Heart left ventricle (tissue), 16 donors: ENCODE results near the gene CLN6. TPM values are rescaled to one million over a fixed set of nuclear protein-coding genes. Genes with fewer than 3 reads are reported as not detected.

Experiments used
- ATAC-seq, 4 donors: fragments of 200-7000 bp; cut with Tn5 transposase; one replicate each; pipeline ENCODE4 v1.9.1; 2020 to 2022; ENCODE audit warnings: moderate library complexity in 4 of 4, mild to moderate bottlenecking in 3 of 4, moderate number of reproducible peaks in 1 of 4
- DNase-seq, 5 donors: peaks; one replicate each; pipeline ENCODE4 v3.0.0-alpha.2; 2020
- H3K27ac ChIP-seq, 12 donors: fragments of 200-600 bp; sonication (generic) in 4 of 12; one replicate each; pipeline versions ENCODE4 v1.5.0 to v1.8.0; 2016 to 2022; ENCODE audit warnings: mild to moderate bottlenecking in 2 of 12
- H3K27me3 ChIP-seq, 9 donors: fragments of 200-600 bp; sonication (generic) in 2 of 9; one replicate each; pipeline versions ENCODE4 v1.5.1 to v1.8.0; 2016 to 2022; ENCODE audit warnings: mild to moderate bottlenecking in 3 of 9
- H3K36me3 ChIP-seq, 9 donors: fragments of 200-600 bp; sonication (generic) in 2 of 9; one replicate each; pipeline versions ENCODE4 v1.5.0 to v1.8.0; 2018 to 2022; ENCODE audit warnings: mild to moderate bottlenecking in 2 of 9
- H3K4me1 ChIP-seq, 12 donors: fragments of 200-600 bp; sonication (generic) in 4 of 12; one replicate each; pipeline versions ENCODE4 v1.5.0 to v1.8.0; 2016 to 2022; ENCODE audit warnings: mild to moderate bottlenecking in 3 of 12
- H3K4me3 ChIP-seq, 12 donors: fragments of 200-600 bp; sonication (generic) in 4 of 12; one replicate each; pipeline versions ENCODE4 v1.5.0 to v1.8.0; 2017 to 2022; ENCODE audit warnings: mild to moderate bottlenecking in 9 of 12, moderate library complexity in 4 of 12
- H3K9me3 ChIP-seq, 12 donors: fragments of 200-600 bp; sonication (generic) in 4 of 12; one replicate each; pipeline versions ENCODE4 v1.5.0 to v1.8.0; 2016 to 2022; ENCODE audit warnings: mild to moderate bottlenecking in 1 of 12
- CTCF ChIP-seq, 12 donors: fragments of 200-600 bp; sonication (generic) in 4 of 12; IDR thresholded peaks; one replicate each; pipeline versions ENCODE4 v1.5.0 to v1.8.0; 2018 to 2022; ENCODE audit warnings: antibody characterized with exemption in 12 of 12, mild to moderate bottlenecking in 5 of 12
- POLR2A ChIP-seq, 2 donors: fragments of 450-650 bp; IDR thresholded peaks; one replicate each; pipeline ENCODE4 v1.6.1; 2017; ENCODE audit warnings: antibody characterized with exemption in 2 of 2, mild to moderate bottlenecking in 2 of 2, moderate library complexity in 2 of 2
- WGBS, 4 donors: extraction: QIAGEN DNeasy Blood & Tissue Kit in 2 of 4; methylation state at CpG; one replicate each; pipeline versions ENCODE4 v1.1.5 to v1.1.7; 2013 to 2018; 5-methylcytosine and 5-hydroxymethylcytosine counted together
- intact Hi-C, 10 donors: fragments of 100-400 bp; cut with DNase I; formaldehyde crosslinking; loops; one replicate each; pipeline versions ENCODE4 v1.11.1 to v1.14.2; 2022
- polyA plus RNA-seq, 2 donors: library from polyadenylated mRNA; stranded (reverse); fragments of 200-250 nt; gene quantifications; one replicate each; pipeline ENCODE4 v1.2.3, GENCODE V29; 2013
- total RNA-seq, 9 donors: library from RNA; depleted of rRNA in 2 of 9; stranded (reverse); fragments of >200 nt in 2 of 9; fragmentation: NEBNext Ultra II Directional in 3 of 9; extraction: Animal tissue kit (Norgen Biotek cat#: 25700) in 3 of 9; gene quantifications; one replicate each; pipeline versions ENCODE4 v1.1.0 to v1.2.4, GENCODE V29; 2016 to 2023
- donor health status: ischemic (EF 13 %, LVEDD 7.1; RV severe dilation, severe dysfunction).
- donor health status: healthy with polysubstance abuse.
- donor health status: DM: no; HTN: yes; CAD: no.
- donor health status: DM: no; HTN: no; CAD: no.
- donor health status: ischemic (EF 25% LVEDD 6.9; RV normal size, moderate dysfunction).
- donor health status: ischemic (EF 25% LVEDD 5.7; RV mildly dilated, moderate dysfunction).
- donor health status: healthy.
- donor health status: DM: yes; HTN: yes; CAD: no.
- donor health status: ischemic (EF 35%, LVEDD 5.7; RV mildly dilated, moderate dysfunction).
- donor health status: nonischemic (EF 11% LVEDD 7.7; RV severe dilation, severe dysfunction).
- donor health status: DM: yes; HTN: yes; CAD: no.
- donor health status: PGD.
- donor health status: ischemic (EF 29% LVEDD 5.4; RV normal size, mild dysfunction).
- donor health status: nonischemic (EF 23%, LVEDD 6.1; RV moderate dilation, normal function).

The CLN6 gene
- total and polyA plus RNA-seq, 11 donors: 5.6 to 24.1 (median 8.9) TPM

- Histone ChIP-seq H3K4me3 (peak overlapping the region; percentile 9 to 70 (median 62)), H3K9me3 (no peaks in the 10 kb centered on the region), H3K27me3 (no peaks in the 10 kb centered on the region), H3K36me3 (no peaks in the 10 kb centered on the region), H3K27ac (peak overlapping the region; percentile 71 to 90 (median 88)), H3K4me1 (peaks cover 0 to 20% (median 5%) of the 10 kb centered on the region in 12 donors)
- 6 to 23% (median 12%) methylated on average over 28 to 57 of the region's 57 CpGs for WGBS, 4 donors
- TF ChIP-seq POLR2A (IDR thresholded peaks at IDR 0.05) (peak in 1 of 2 donors; percentile 65), CTCF (IDR thresholded peaks at IDR 0.05) (peak in 2 of 12 donors; percentile 4 to 15)
- ATAC-seq (peak; percentile 87 to 96 (median 95)), DNase-seq (peak; percentile 86 to 94 (median 89))
- intact Hi-C loops: loop anchor here in 5 of 10 donors (2.0 to 10.0 kb wide), 5 partner anchors 20 to 300 kb away; partner anchors contain the start of gene FEM1B (in 1 of the 5)
Measured at GRCh38 chr15:68256675-68257450, 27.3 kb upstream of the CLN6 start.

GRCh38 chr15:68252925-68253534 is 23.5 kb upstream of the CLN6 start:
- DNase-seq: no peak

GRCh38 chr15:68249058-68249713 is 19.7 kb upstream of the CLN6 start:
- peaks cover 0 to 13% (median 4%) of the 10 kb centered on the region in 12 donors for H3K9me3 ChIP-seq
- no peaks in the 10 kb centered on the region for H3K36me3 ChIP-seq
- peak overlapping the region in 1 of 12 donors; percentile 27 for H3K27ac ChIP-seq
- ATAC-seq (peak in 1 of 4 donors; percentile 56), DNase-seq (no peak)
- H3K27me3 ChIP-seq: no peaks in the 10 kb centered on the region
- no peak for TF ChIP-seq POLR2A (IDR thresholded peaks at IDR 0.05)
- no peak for TF ChIP-seq CTCF (IDR thresholded peaks at IDR 0.05)
- whole genome bisulfite sequencing, 4 donors: 48 to 66% (median 60%) methylated on average over 3 of the region's 3 CpGs
- H3K4me1 ChIP-seq: peaks cover 0 to 6% (median 0%) of the 10 kb centered on the region in 12 donors
- intact Hi-C loops: loop anchor here in 1 of 10 donors (10.0 kb wide), 1 partner anchor 136 kb away; no protein-coding TSS in a partner anchor
- no peak overlapping the region for H3K4me3 ChIP-seq

More at GRCh38 chr15:68252925-68253534, 23.5 kb upstream of the CLN6 start:
- ATAC-seq: peak in 3 of 4 donors; percentile 29 to 45 (median 40)
- H3K4me1 ChIP-seq: peaks cover 0 to 19% (median 5%) of the 10 kb centered on the region in 12 donors
- intact Hi-C loops: loop anchor here (1.0 to 10.0 kb wide), 12 partner anchors 44 to 674 kb away; no protein-coding TSS in a partner anchor
- peak overlapping the region in 1 of 12 donors; percentile 2 for H3K27ac ChIP-seq
- H3K4me3 ChIP-seq: no peak overlapping the region
- peak; percentile 80 to 93 (median 87) for TF ChIP-seq CTCF (IDR thresholded peaks at IDR 0.05)
- TF ChIP-seq POLR2A (IDR thresholded peaks at IDR 0.05): no peak
- H3K36me3 ChIP-seq: no peaks in the 10 kb centered on the region
- no peaks in the 10 kb centered on the region for H3K27me3 ChIP-seq
- WGBS, 4 donors: 29 to 39% (median 34%) methylated on average over 7 of the region's 7 CpGs
- H3K9me3 ChIP-seq: no peaks in the 10 kb centered on the region
